Measurements from ENCODE around the gene ATP5F1B. TPM values are rescaled to one million over a fixed set of nuclear protein-coding genes. Genes with fewer than 3 reads are reported as not detected.

The ATP5F1B gene
- total RNA-seq, 4 donors from 2014 or later: 315 to 472 (median 432) TPM

- peaks cover 0 to 17% of the 10 kb centered on the region in 2 donors for H3K36me3 ChIP-seq
- no peak for ATAC-seq
- H3K9me3 ChIP-seq: no peaks in the 10 kb centered on the region
- TF ChIP-seq CTCF (IDR thresholded peaks at IDR 0.05) (no peak), POLR2A (IDR thresholded peaks at IDR 0.05) (no peak), EP300 (IDR thresholded peaks at IDR 0.05) (no peak), POLR2AphosphoS5 (IDR thresholded peaks at IDR 0.05) (no peak)
- 63 to 87% methylated on average over 1 of the region's 1 CpG for WGBS, 2 donors (ENCODE audit: low coverage in 1 of 2)
- no peak overlapping the region for H3K27ac ChIP-seq
- H3K4me3 ChIP-seq: no peak overlapping the region
- peaks cover 0 to 85% (median 13%) of the 10 kb centered on the region in 3 donors for H3K4me1 ChIP-seq
- no peaks in the 10 kb centered on the region for H3K27me3 ChIP-seq
Measured at GRCh38 chr12:56677680-56678079, 31.9 kb upstream of the ATP5F1B start.

- Histone ChIP-seq H3K36me3 (peaks cover 0 to 24% of the 10 kb centered on the region in 2 donors), H3K27me3 (no peaks in the 10 kb centered on the region), H3K9me3 (no peaks in the 10 kb centered on the region), H3K27ac (no peak overlapping the region), H3K4me3 (no peak overlapping the region), H3K4me1 (peaks cover 0 to 85% (median 18%) of the 10 kb centered on the region in 3 donors)
- TF ChIP-seq POLR2AphosphoS5 (IDR thresholded peaks at IDR 0.05): no peak
- no peak for TF ChIP-seq POLR2A (IDR thresholded peaks at IDR 0.05)
- TF ChIP-seq CTCF (IDR thresholded peaks at IDR 0.05): no peak
- no peak for TF ChIP-seq EP300 (IDR thresholded peaks at IDR 0.05)
- 42 to 71% methylated on average over 2 to 9 of the region's 11 CpGs for WGBS, 2 donors (ENCODE audit: low coverage in 1 of 2)
- no peak for ATAC-seq
Measured at GRCh38 chr12:56676851-56677580, 31.2 kb upstream of the ATP5F1B start.

- 75 to 82% methylated on average over 2 of the region's 2 CpGs for WGBS, 2 donors (ENCODE audit: low coverage in 1 of 2)
- Histone ChIP-seq H3K9me3 (no peaks in the 10 kb centered on the region), H3K36me3 (peaks cover 0 to 60% of the 10 kb centered on the region in 2 donors), H3K27me3 (no peaks in the 10 kb centered on the region), H3K27ac (peak overlapping the region in 1 of 4 donors; percentile 9), H3K4me3 (no peak overlapping the region), H3K4me1 (peaks cover 0 to 55% (median 5%) of the 10 kb centered on the region in 3 donors)
- TF ChIP-seq CTCF (IDR thresholded peaks at IDR 0.05): no peak
- TF ChIP-seq POLR2A (IDR thresholded peaks at IDR 0.05): no peak
- no peak for TF ChIP-seq POLR2AphosphoS5 (IDR thresholded peaks at IDR 0.05)
- no peak for TF ChIP-seq EP300 (IDR thresholded peaks at IDR 0.05)
- no peak for ATAC-seq
Measured at GRCh38 chr12:56671608-56672007, 25.8 kb upstream of the ATP5F1B start.

GRCh38 chr12:56670836-56671235 is 25.1 kb upstream of the ATP5F1B start:
- 89 to 100% methylated on average over 1 to 4 of the region's 4 CpGs for WGBS, 2 donors (ENCODE audit: low coverage in 1 of 2)
- Histone ChIP-seq H3K4me3 (no peak overlapping the region), H3K9me3 (no peaks in the 10 kb centered on the region), H3K36me3 (peaks cover 0 to 68% of the 10 kb centered on the region in 2 donors), H3K4me1 (peaks cover 0 to 47% (median 5%) of the 10 kb centered on the region in 3 donors), H3K27ac (no peak overlapping the region), H3K27me3 (no peaks in the 10 kb centered on the region)
- TF ChIP-seq POLR2A (IDR thresholded peaks at IDR 0.05) (no peak), POLR2AphosphoS5 (IDR thresholded peaks at IDR 0.05) (no peak), EP300 (IDR thresholded peaks at IDR 0.05) (no peak), CTCF (IDR thresholded peaks at IDR 0.05) (no peak)
- no peak for ATAC-seq

- 73 to 100% methylated on average over 1 to 2 of the region's 2 CpGs for WGBS, 2 donors (ENCODE audit: low coverage in 1 of 2)
- no peak for ATAC-seq
- peaks cover 0 to 95% of the 10 kb centered on the region in 2 donors for H3K36me3 ChIP-seq
- H3K4me3 ChIP-seq: no peak overlapping the region
- no peaks in the 10 kb centered on the region for H3K9me3 ChIP-seq
- TF ChIP-seq POLR2A (IDR thresholded peaks at IDR 0.05) (no peak), EP300 (IDR thresholded peaks at IDR 0.05) (no peak), POLR2AphosphoS5 (IDR thresholded peaks at IDR 0.05) (no peak), CTCF (IDR thresholded peaks at IDR 0.05) (no peak)
- H3K27ac ChIP-seq: no peak overlapping the region
- no peaks in the 10 kb centered on the region for H3K27me3 ChIP-seq
- peaks cover 0 to 36% (median 5%) of the 10 kb centered on the region in 3 donors for H3K4me1 ChIP-seq
Measured at GRCh38 chr12:56668197-56668457, 22.3 kb upstream of the ATP5F1B start.

Measured in gastroesophageal sphincter (tissue), 4 donors.